Measurements from ENCODE around the gene PF4V1.

DNA sequence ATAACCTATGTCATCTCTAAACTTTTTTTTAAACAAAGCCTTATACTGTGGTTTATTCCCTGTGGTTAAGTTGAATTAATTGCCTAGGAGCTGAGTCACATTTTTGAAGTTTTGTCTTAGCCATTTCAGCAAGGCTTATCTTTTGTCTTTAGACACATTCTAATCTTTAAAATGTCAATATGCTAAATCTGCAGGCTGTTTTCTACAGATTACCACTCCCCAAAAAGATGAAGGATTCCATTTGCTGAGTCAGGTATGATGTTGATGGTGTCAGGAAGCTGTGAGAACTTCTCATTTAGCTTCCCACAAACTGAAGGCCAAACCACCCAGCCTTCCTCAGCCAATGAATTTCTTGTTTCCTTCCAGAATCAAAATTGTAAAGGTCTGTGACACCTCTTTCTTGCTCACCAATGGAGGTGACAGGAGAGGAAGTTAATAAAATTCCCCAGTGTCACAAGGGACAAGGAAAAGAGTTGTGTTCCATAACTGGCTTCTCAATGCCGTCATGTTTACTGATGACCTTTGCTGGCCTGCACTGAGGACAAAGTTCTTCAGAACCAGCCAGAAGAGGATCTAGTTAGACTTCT is 20.4 kb upstream of the PF4V1 start:
- TF ChIP-seq POLR2A (IDR thresholded peaks at IDR 0.05): no peak
- TF ChIP-seq, protein P1, sequence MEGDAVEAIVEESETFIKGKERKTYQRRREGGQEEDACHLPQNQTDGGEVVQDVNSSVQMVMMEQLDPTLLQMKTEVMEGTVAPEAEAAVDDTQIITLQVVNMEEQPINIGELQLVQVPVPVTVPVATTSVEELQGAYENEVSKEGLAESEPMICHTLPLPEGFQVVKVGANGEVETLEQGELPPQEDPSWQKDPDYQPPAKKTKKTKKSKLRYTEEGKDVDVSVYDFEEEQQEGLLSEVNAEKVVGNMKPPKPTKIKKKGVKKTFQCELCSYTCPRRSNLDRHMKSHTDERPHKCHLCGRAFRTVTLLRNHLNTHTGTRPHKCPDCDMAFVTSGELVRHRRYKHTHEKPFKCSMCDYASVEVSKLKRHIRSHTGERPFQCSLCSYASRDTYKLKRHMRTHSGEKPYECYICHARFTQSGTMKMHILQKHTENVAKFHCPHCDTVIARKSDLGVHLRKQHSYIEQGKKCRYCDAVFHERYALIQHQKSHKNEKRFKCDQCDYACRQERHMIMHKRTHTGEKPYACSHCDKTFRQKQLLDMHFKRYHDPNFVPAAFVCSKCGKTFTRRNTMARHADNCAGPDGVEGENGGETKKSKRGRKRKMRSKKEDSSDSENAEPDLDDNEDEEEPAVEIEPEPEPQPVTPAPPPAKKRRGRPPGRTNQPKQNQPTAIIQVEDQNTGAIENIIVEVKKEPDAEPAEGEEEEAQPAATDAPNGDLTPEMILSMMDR (IDR thresholded peaks at IDR 0.05): no peak
